ENCODE results near the gene CD79A. TPM values are rescaled to one million over a fixed set of nuclear protein-coding genes. Genes with fewer than 3 reads are reported as not detected.

CD79A gene
- 0.36 TPM in 1 of 3 replicates, not detected in the others for total RNA-seq
- long read RNA-seq, partial matches to known transcripts: 0 of 1 reads
- long read RNA-seq, other reads (novel, unspliced or antisense): 1 of 1 reads

DNA sequence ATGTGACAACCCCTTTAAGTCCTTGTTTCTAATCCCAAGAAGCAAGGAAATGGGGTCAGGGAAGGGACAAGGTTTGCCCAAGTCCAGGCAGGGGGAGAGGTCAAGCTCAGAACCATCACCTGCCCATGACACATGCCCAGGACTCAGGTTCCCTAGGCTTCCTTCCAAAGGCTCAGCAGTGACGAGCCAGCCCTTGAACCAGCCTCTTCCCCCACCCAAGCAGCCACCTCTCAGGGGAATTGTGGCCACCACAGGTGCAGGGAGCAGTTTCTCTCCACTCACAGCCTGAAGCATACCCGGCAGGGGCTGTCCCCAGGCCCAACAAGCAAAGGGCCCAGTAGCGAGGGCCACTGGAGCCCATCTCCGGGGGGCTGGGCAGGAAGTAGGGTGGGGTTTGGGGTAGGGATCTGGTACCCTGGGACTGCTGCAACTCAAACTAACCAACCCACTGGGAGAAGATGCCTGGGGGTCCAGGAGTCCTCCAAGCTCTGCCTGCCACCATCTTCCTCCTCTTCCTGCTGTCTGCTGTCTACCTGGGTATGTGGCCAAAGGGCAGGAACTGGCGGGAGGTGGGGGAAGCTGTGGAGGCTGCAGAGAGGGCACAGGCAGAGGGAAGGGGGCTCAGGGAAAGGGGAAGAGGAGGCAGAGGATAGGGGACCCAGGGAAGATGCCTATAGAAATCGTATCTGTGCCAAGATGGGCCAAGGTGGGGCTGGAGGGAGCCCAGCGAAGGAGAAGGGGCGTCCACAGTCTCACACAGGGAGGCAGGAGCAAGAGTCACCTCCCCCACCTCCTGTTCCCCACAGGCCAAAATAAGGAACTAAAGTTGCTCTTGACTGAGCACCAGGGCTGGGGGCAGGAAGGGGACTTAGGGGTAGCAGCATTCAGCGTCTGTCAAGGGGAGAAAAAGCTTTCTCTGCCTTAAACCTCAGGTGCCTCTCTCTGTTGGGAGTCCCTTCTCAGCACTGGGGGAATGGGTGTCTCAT is at the start of gene CD79A:
Gene CD79A (plus strand): TSS at position 433 of the 986 bp plus-strand sequence. CDS start 26 bp downstream, at position 459.
- Mint-ChIP-seq H3K9me3 (ENCODE audit: low read depth) (no peaks in the 10 kb centered on the region), H3K27me3 (ENCODE audit: low read depth) (no peaks in the 10 kb centered on the region), H3K4me3 (ENCODE audit: unreplicated experiment) (no peak within 1 kb of the TSS), H3K36me3 (ENCODE audit: low read depth) (no peaks in the 10 kb centered on the region), H3K27ac (ENCODE audit: unreplicated experiment) (no peak within 1 kb of the TSS), H3K4me1 (ENCODE audit: low read depth) (peaks cover under 1% of the 10 kb centered on the region)
- TF ChIP-seq, protein P1, sequence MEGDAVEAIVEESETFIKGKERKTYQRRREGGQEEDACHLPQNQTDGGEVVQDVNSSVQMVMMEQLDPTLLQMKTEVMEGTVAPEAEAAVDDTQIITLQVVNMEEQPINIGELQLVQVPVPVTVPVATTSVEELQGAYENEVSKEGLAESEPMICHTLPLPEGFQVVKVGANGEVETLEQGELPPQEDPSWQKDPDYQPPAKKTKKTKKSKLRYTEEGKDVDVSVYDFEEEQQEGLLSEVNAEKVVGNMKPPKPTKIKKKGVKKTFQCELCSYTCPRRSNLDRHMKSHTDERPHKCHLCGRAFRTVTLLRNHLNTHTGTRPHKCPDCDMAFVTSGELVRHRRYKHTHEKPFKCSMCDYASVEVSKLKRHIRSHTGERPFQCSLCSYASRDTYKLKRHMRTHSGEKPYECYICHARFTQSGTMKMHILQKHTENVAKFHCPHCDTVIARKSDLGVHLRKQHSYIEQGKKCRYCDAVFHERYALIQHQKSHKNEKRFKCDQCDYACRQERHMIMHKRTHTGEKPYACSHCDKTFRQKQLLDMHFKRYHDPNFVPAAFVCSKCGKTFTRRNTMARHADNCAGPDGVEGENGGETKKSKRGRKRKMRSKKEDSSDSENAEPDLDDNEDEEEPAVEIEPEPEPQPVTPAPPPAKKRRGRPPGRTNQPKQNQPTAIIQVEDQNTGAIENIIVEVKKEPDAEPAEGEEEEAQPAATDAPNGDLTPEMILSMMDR (IDR thresholded peaks at IDR 0.05): no peak
- DNase-seq (ENCODE audit: low spot score): no peak

GRCh38 chr19:41837981-41838708 is 38.9 kb upstream of the CD79A start:
- Mint-ChIP-seq H3K27ac (ENCODE audit: unreplicated experiment) (no peak overlapping the region), H3K4me3 (ENCODE audit: unreplicated experiment) (no peak overlapping the region), H3K4me1 (ENCODE audit: low read depth) (no peaks in the 10 kb centered on the region), H3K27me3 (ENCODE audit: low read depth) (peaks cover 50% of the 10 kb centered on the region), H3K9me3 (ENCODE audit: low read depth) (no peaks in the 10 kb centered on the region), H3K36me3 (ENCODE audit: low read depth) (no peaks in the 10 kb centered on the region)
- TF ChIP-seq, protein P1 (IDR thresholded peaks at IDR 0.05): no peak
- no peak for DNase-seq (ENCODE audit: low spot score)

DNA sequence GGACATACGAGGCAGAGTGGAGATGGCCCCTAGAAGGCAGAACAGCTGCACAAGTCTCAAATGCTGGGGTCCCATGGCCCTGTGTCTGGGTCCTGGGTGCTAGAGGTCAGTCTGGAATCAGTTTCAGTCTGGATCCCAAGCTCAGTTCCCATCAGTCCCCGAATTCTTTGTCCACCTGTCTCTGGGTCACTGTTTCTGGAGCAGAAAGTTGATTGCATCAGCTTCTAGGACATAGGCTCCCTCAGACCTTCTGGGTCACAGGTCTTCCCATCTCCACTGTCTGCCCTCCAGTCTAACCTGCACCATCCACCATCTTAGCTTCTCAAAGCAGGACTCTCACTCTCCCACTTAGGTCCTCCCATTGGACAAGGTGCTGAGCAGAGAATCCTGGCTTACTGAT is 37.9 kb upstream of the CD79A start:
- H3K4me1 Mint-ChIP-seq (ENCODE audit: low read depth): no peaks in the 10 kb centered on the region
- H3K27ac Mint-ChIP-seq (ENCODE audit: unreplicated experiment): no peak overlapping the region
- DNase-seq (ENCODE audit: low spot score): no peak
- H3K9me3 Mint-ChIP-seq (ENCODE audit: low read depth): peaks cover 1% of the 10 kb centered on the region
- H3K36me3 Mint-ChIP-seq (ENCODE audit: low read depth): no peaks in the 10 kb centered on the region
- TF ChIP-seq, protein P1 (IDR thresholded peaks at IDR 0.05): no peak
- H3K4me3 Mint-ChIP-seq (ENCODE audit: unreplicated experiment): no peak overlapping the region
- H3K27me3 Mint-ChIP-seq (ENCODE audit: low read depth): peaks cover 59% of the 10 kb centered on the region

DNA sequence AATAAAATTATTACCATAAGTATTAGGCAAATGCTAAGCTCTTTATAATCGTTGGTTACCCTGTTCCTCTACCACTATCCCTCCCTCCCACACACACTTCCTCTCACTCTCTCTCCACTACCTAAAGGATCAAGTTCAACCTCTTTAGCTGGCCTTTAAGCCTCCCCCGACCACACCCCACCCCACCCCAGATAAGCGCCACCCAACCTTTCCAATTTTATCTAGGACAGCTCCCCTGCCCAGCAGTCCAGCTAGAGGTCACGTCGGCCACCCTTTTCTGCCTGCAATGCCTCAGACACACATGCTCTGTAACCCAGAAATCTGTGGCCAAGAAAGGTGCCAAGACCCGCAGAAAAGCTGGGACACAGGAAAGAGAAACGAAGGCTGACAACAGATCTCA is 33.7 kb upstream of the CD79A start:
- TF ChIP-seq, protein P1 (IDR thresholded peaks at IDR 0.05): no peak
- Mint-ChIP-seq H3K27ac (ENCODE audit: unreplicated experiment) (no peak overlapping the region), H3K27me3 (ENCODE audit: low read depth) (peaks cover 35% of the 10 kb centered on the region), H3K36me3 (ENCODE audit: low read depth) (no peaks in the 10 kb centered on the region), H3K9me3 (ENCODE audit: low read depth) (peaks cover 3% of the 10 kb centered on the region), H3K4me1 (ENCODE audit: low read depth) (no peaks in the 10 kb centered on the region), H3K4me3 (ENCODE audit: unreplicated experiment) (no peak overlapping the region)
- no peak for DNase-seq (ENCODE audit: low spot score)

- Mint-ChIP-seq H3K4me3 (ENCODE audit: unreplicated experiment) (no peak within 1 kb of the TSS), H3K27me3 (ENCODE audit: low read depth) (peaks cover 32% of the 10 kb centered on the region), H3K36me3 (ENCODE audit: low read depth) (no peaks in the 10 kb centered on the region), H3K9me3 (ENCODE audit: low read depth) (peaks cover 3% of the 10 kb centered on the region), H3K4me1 (ENCODE audit: low read depth) (no peaks in the 10 kb centered on the region), H3K27ac (ENCODE audit: unreplicated experiment) (no peak within 1 kb of the TSS)
- DNase-seq (ENCODE audit: low spot score): peak; percentile 77
- TF ChIP-seq, protein P1 (IDR thresholded peaks at IDR 0.05): no peak
These were observed 32.5 kb upstream of the CD79A start, which contains the start of gene LYPD4 for GRCh38 chr19:41844601-41845000. Gene LYPD4 (minus strand): TSS chr19:41844683. CDS start chr19:41839285, 5,398 bp downstream.

All from chondrocyte (in vitro differentiated cells).